Caki2 (cell line): ENCODE data around the gene ZFAND4. TPM values are rescaled to one million over a fixed set of nuclear protein-coding genes. Genes with fewer than 3 reads are reported as not detected.

ENCODE experiments used
- DNase-seq: peaks from one replicate; pipeline ENCODE4 v3.0.0-alpha.2; 2015; ENCODE audit warnings: low read depth
- in situ Hi-C: cut with HindIII; loops from 2 replicates; pipeline ENCODE4 v1.10.0; 2016; ENCODE audit warnings: low sequenced_read_pairs, low pct_unique_long_range_greater_than_20kb, mixed read lengths
- total RNA-seq: library from RNA; depleted of rRNA; stranded (reverse); fragments of >200 nt; shearing (Covaris generic); gene quantifications from 2 replicates; pipeline ENCODE4 v1.2.3, GENCODE V29; 2014; ENCODE audit warnings: low replicate concordance; rRNA removed

ZFAND4 gene
- total RNA-seq, 1 experiment from 2014 or later, result 5.2 TPM

- in situ Hi-C loops, result no loop called here
- no peak for DNase-seq
These were observed 103.1 kb downstream of the ZFAND4 start for GRCh38 chr10:45569471-45569870.

- DNase-seq, result no peak
- in situ Hi-C loops, result no loop called here
These were observed 106.2 kb downstream of the ZFAND4 start for GRCh38 chr10:45566415-45566814.

Other genes with a start within 250 kb of the ZFAND4 start
- 19.6 and 20.7 TPM in 2 replicates for gene WASHC2C, start 54.5 kb upstream of the ZFAND4 start, total RNA-seq
- gene AGAP4, start 174.7 kb upstream of the ZFAND4 start, total RNA-seq, result 2.7 and 4.1 TPM in 2 replicates